ENCODE results near the gene UBE2L3.
"Not testable (repeated sequence)": the region's sequence is repeated elsewhere in the genome, so short reads cannot be mapped to it uniquely, and the experiment has no call there.

Gene UBE2L3

GRCh38 chr22:21617337-21617736, 49.8 kb downstream of the UBE2L3 start:
- not testable (repeated sequence) for H3K27me3 ChIP-seq (ENCODE audit: control insufficient read depth in 5 of 5, insufficient read depth in 4 of 5, low read length in 5 of 5); H3K9ac ChIP-seq (ENCODE audit: low read length in 5 of 5); H3K4me3 ChIP-seq (ENCODE audit: low read depth in 1 of 5, low read length in 5 of 5); H3K27ac ChIP-seq (ENCODE audit: low read depth, low read length); H3K9me3 ChIP-seq (ENCODE audit: control insufficient read depth in 5 of 5, low read length in 5 of 5)
- Histone ChIP-seq H3K36me3 (ENCODE audit: control insufficient read depth in 5 of 5, insufficient read depth in 5 of 5, low read length in 5 of 5) (peaks cover 0 to 42% (median 19%) of the 10 kb centered on the region in 5 donors), H3K4me1 (ENCODE audit: control insufficient read depth in 5 of 5, insufficient read depth in 5 of 5, low read length in 5 of 5) (peaks cover 0 to 12% (median 5%) of the 10 kb centered on the region in 5 donors)

GRCh38 chr22:21621025-21621424, 53.5 kb downstream of the UBE2L3 start:
- Histone ChIP-seq H3K4me3 (ENCODE audit: low read depth in 1 of 5, low read length in 5 of 5) (no peak overlapping the region), H3K27ac (ENCODE audit: low read depth, low read length) (no peak overlapping the region), H3K9me3 (ENCODE audit: control insufficient read depth in 5 of 5, low read length in 5 of 5) (no peaks in the 10 kb centered on the region), H3K27me3 (ENCODE audit: control insufficient read depth in 5 of 5, insufficient read depth in 4 of 5, low read length in 5 of 5) (no peaks in the 10 kb centered on the region), H3K9ac (ENCODE audit: low read length in 5 of 5) (no peak overlapping the region), H3K36me3 (ENCODE audit: control insufficient read depth in 5 of 5, insufficient read depth in 5 of 5, low read length in 5 of 5) (peaks cover 0 to 26% (median 14%) of the 10 kb centered on the region in 5 donors), H3K4me1 (ENCODE audit: control insufficient read depth in 5 of 5, insufficient read depth in 5 of 5, low read length in 5 of 5) (peaks cover 0 to 34% (median 30%) of the 10 kb centered on the region in 5 donors)

DNA sequence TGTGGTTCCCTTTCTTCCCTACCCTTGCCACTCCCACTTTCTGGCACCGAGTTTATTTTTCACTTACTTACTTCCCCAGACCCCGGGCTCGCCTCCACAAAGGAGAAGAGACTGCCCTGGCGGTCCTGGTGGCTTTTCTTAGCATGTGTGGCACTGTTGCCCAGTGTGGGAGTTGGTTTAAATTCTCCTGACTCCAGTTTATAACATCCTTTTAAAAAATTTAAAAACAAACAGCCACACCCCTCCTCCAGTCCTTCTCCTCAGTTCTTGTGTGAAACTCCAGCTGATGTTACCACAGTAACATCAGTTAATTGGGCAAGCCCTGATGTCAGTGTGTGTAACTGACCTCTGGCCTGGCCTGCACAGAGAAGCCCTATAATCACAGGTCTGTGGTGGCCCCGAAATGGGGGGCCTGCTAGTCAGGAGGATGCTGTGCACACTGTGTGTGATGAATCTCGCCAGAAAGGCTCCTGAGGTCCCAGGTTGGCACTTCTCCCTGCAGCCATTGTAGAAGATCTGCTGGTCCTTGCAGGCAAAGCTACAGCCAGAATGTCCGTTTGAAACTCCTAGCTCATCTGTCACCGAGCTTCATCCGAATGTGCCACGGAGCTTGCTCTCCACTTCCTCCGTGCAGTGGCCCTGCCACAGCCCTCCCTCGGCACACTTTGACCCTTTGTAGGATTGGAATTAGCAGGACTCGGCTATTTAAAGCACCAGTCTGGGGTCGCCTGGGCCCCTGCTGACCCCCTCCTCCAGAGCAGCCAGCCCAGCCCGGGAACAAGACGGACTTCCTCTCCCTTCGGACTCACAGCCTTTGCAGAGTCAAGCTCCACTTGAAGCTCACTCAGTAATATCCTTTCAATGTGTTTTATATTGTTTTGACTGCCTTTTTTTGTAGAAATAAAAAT, 54.8 kb downstream of the UBE2L3 start:
- H3K27ac ChIP-seq (ENCODE audit: low read depth, low read length) = no peak overlapping the region
- H3K9me3 ChIP-seq (ENCODE audit: control insufficient read depth in 5 of 5, low read length in 5 of 5) = no peaks in the 10 kb centered on the region
- no peak overlapping the region for H3K4me3 ChIP-seq (ENCODE audit: low read depth in 1 of 5, low read length in 5 of 5)
- H3K27me3 ChIP-seq (ENCODE audit: control insufficient read depth in 5 of 5, insufficient read depth in 4 of 5, low read length in 5 of 5) = no peaks in the 10 kb centered on the region
- H3K4me1 ChIP-seq (ENCODE audit: control insufficient read depth in 5 of 5, insufficient read depth in 5 of 5, low read length in 5 of 5) = peaks cover 0 to 34% (median 30%) of the 10 kb centered on the region in 5 donors
- H3K36me3 ChIP-seq (ENCODE audit: control insufficient read depth in 5 of 5, insufficient read depth in 5 of 5, low read length in 5 of 5) = peaks cover 0 to 23% (median 14%) of the 10 kb centered on the region in 5 donors
- H3K9ac ChIP-seq (ENCODE audit: low read length in 5 of 5) = peak overlapping the region in 2 of 5 donors; percentile 20 to 35

DNA sequence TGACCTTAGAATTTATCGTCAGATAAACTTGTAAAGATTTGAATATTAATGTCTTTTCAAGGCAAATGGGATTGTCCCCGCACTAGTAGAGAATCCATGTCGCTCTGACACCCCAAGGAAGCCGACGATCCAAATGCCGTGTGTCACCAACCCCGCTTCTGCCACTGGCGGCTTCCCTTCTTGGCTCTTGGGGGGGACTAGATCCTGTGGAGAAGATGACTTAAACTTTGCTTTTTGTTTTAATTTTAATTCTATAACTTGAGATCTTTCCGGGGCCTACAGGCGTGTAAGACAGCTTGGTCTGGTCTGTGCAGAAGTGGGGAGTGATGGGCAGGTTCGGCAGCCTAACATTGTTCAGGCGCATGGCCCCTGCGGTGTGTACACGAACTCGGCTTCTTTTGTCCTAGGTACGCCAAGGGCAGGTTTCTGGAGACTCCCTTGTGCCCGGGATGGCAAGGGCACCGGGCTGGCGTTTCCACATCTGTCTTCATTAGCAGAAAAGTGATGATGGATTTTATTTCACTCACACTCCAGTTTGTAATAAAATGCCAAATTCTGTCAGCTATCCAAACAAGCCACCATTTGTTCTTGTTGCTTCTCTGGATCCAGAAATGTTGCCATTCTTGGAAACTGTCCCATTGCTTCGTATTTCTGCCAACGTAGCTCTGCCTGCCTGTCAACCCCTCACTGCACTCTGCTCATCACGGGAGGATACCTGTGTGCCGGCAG, 55.6 kb downstream of the UBE2L3 start:
- Histone ChIP-seq H3K27ac (ENCODE audit: low read depth, low read length) (no peak overlapping the region), H3K9ac (ENCODE audit: low read length in 5 of 5) (no peak overlapping the region), H3K9me3 (ENCODE audit: control insufficient read depth in 5 of 5, low read length in 5 of 5) (no peaks in the 10 kb centered on the region), H3K27me3 (ENCODE audit: control insufficient read depth in 5 of 5, insufficient read depth in 4 of 5, low read length in 5 of 5) (no peaks in the 10 kb centered on the region), H3K36me3 (ENCODE audit: control insufficient read depth in 5 of 5, insufficient read depth in 5 of 5, low read length in 5 of 5) (peaks cover 0 to 25% (median 14%) of the 10 kb centered on the region in 5 donors), H3K4me3 (ENCODE audit: low read depth in 1 of 5, low read length in 5 of 5) (no peak overlapping the region), H3K4me1 (ENCODE audit: control insufficient read depth in 5 of 5, insufficient read depth in 5 of 5, low read length in 5 of 5) (peaks cover 0 to 34% (median 30%) of the 10 kb centered on the region in 5 donors)

- Histone ChIP-seq H3K4me1 (ENCODE audit: control insufficient read depth in 5 of 5, insufficient read depth in 5 of 5, low read length in 5 of 5) (peaks cover 0 to 34% (median 30%) of the 10 kb centered on the region in 5 donors), H3K36me3 (ENCODE audit: control insufficient read depth in 5 of 5, insufficient read depth in 5 of 5, low read length in 5 of 5) (peaks cover 0 to 27% (median 14%) of the 10 kb centered on the region in 5 donors), H3K27ac (ENCODE audit: low read depth, low read length) (no peak overlapping the region), H3K4me3 (ENCODE audit: low read depth in 1 of 5, low read length in 5 of 5) (no peak overlapping the region), H3K27me3 (ENCODE audit: control insufficient read depth in 5 of 5, insufficient read depth in 4 of 5, low read length in 5 of 5) (no peaks in the 10 kb centered on the region), H3K9ac (ENCODE audit: low read length in 5 of 5) (no peak overlapping the region), H3K9me3 (ENCODE audit: control insufficient read depth in 5 of 5, low read length in 5 of 5) (no peaks in the 10 kb centered on the region)
Measured at GRCh38 chr22:21623648-21623970, 56.1 kb downstream of the UBE2L3 start.

DNA sequence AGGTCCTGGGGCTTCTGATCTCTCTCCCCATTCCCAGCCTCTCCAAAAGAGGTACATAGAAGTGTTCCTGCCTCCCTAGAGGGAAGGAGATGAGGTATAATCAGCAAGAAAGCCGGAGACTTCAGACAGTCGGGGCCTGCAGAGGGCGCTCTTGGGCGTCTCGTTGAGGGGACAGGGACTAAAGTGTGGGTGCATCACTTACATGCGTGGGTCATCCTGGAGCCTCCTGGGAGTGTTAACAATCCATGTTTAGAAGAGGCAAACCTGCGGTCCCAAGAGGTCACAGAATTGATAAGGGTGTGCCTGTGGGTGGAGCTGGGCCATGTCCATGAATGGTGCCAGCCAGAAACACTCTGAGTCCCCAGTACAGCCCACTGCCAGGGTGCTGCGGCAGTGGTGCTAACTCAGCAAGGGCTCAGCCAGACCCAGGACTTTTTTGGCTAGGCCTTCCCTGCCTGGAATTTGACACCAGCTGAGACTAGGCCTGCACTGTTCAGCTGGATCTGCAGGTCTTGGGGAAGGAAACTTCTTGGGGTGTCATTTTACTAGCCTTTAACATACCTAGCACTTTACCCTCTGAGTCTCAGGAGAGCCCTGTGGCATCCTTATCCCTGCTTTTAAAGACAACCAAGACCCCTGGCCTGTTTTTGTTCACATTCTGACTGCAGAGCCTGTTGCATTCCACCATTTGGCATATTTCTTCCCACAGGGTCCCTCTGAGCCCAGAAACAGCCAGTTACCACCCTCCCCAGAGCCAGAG, 56.8 kb downstream of the UBE2L3 start:
- peaks cover 0 to 40% (median 35%) of the 10 kb centered on the region in 5 donors for H3K4me1 ChIP-seq (ENCODE audit: control insufficient read depth in 5 of 5, insufficient read depth in 5 of 5, low read length in 5 of 5)
- no peaks in the 10 kb centered on the region for H3K9me3 ChIP-seq (ENCODE audit: control insufficient read depth in 5 of 5, low read length in 5 of 5)
- H3K4me3 ChIP-seq (ENCODE audit: low read depth in 1 of 5, low read length in 5 of 5) = no peak overlapping the region
- H3K27me3 ChIP-seq (ENCODE audit: control insufficient read depth in 5 of 5, insufficient read depth in 4 of 5, low read length in 5 of 5) = no peaks in the 10 kb centered on the region
- H3K9ac ChIP-seq (ENCODE audit: low read length in 5 of 5) = peak overlapping the region in 1 of 5 donors; percentile 7
- peaks cover 0 to 24% (median 13%) of the 10 kb centered on the region in 5 donors for H3K36me3 ChIP-seq (ENCODE audit: control insufficient read depth in 5 of 5, insufficient read depth in 5 of 5, low read length in 5 of 5)
- no peak overlapping the region for H3K27ac ChIP-seq (ENCODE audit: low read depth, low read length)

GRCh38 chr22:21624880-21625791, 57.6 kb downstream of the UBE2L3 start:
- Histone ChIP-seq H3K9ac (ENCODE audit: low read length in 5 of 5) (peak overlapping the region in 1 of 5 donors; percentile 11), H3K9me3 (ENCODE audit: control insufficient read depth in 5 of 5, low read length in 5 of 5) (no peaks in the 10 kb centered on the region), H3K27me3 (ENCODE audit: control insufficient read depth in 5 of 5, insufficient read depth in 4 of 5, low read length in 5 of 5) (no peaks in the 10 kb centered on the region), H3K27ac (ENCODE audit: low read depth, low read length) (no peak overlapping the region), H3K4me1 (ENCODE audit: control insufficient read depth in 5 of 5, insufficient read depth in 5 of 5, low read length in 5 of 5) (peaks cover 0 to 48% (median 40%) of the 10 kb centered on the region in 5 donors), H3K4me3 (ENCODE audit: low read depth in 1 of 5, low read length in 5 of 5) (no peak overlapping the region), H3K36me3 (ENCODE audit: control insufficient read depth in 5 of 5, insufficient read depth in 5 of 5, low read length in 5 of 5) (peaks cover 0 to 24% (median 12%) of the 10 kb centered on the region in 5 donors)

- H3K4me1 ChIP-seq (ENCODE audit: control insufficient read depth in 5 of 5, insufficient read depth in 5 of 5, low read length in 5 of 5) = peaks cover 0 to 44% (median 40%) of the 10 kb centered on the region in 5 donors
- no peak overlapping the region for H3K27ac ChIP-seq (ENCODE audit: low read depth, low read length)
- no peaks in the 10 kb centered on the region for H3K27me3 ChIP-seq (ENCODE audit: control insufficient read depth in 5 of 5, insufficient read depth in 4 of 5, low read length in 5 of 5)
- H3K9me3 ChIP-seq (ENCODE audit: control insufficient read depth in 5 of 5, low read length in 5 of 5) = no peaks in the 10 kb centered on the region
- no peak overlapping the region for H3K9ac ChIP-seq (ENCODE audit: low read length in 5 of 5)
- no peak overlapping the region for H3K4me3 ChIP-seq (ENCODE audit: low read depth in 1 of 5, low read length in 5 of 5)
- H3K36me3 ChIP-seq (ENCODE audit: control insufficient read depth in 5 of 5, insufficient read depth in 5 of 5, low read length in 5 of 5) = peaks cover 0 to 21% (median 12%) of the 10 kb centered on the region in 5 donors
Measured at GRCh38 chr22:21626073-21626734, 58.7 kb downstream of the UBE2L3 start.

Data from subcutaneous abdominal adipose tissue (tissue), 5 donors.